AG04450 (cell line): Measurements from ENCODE around the gene HK3. TPM values are rescaled to one million over a fixed set of nuclear protein-coding genes. Genes with fewer than 3 reads are reported as not detected.

Experiments used
- CTCF ChIA-PET: fragments of 300-600, 350-600 bp; formaldehyde crosslinking; extraction: SDS; loops from one replicate; lab custom pipeline; 2022; ENCODE audit warnings: antibody characterized with exemption, inconsistent platforms; lab: Charles Lee
- POLR2A ChIA-PET: fragments of 350-600 bp; formaldehyde crosslinking; extraction: SDS; loops from one replicate; lab custom pipeline; 2021; ENCODE audit warnings: antibody characterized with exemption, inconsistent platforms; lab: Yijun Ruan, JAX
- DNase-seq: peaks from one replicate; pipeline ENCODE4 v3.0.0-alpha.2; 2011; ENCODE audit warnings: low read depth, low spot score
- H3K27ac ChIP-seq: one replicate; pipeline ENCODE4 v1.5.1; 2012; ENCODE audit warnings: low read depth, low read length, control low read depth
- H3K27me3 ChIP-seq: one replicate; pipeline ENCODE4 v1.6.0; 2012; ENCODE audit warnings: low read length; ENCODE audit not compliant: control insufficient read depth, insufficient read depth
- H3K4me3 ChIP-seq: 2 replicates; pipeline ENCODE4 v1.5.1; 2011; ENCODE audit warnings: mild to moderate bottlenecking, low read depth, low read length, control low read depth
- H3K9me3 ChIP-seq: 2 replicates; pipeline ENCODE4 v1.5.1; 2012; ENCODE audit warnings: low read length; ENCODE audit not compliant: control insufficient read depth, insufficient read depth
- polyA plus RNA-seq: library from polyadenylated mRNA; depleted of rRNA; stranded (reverse); fragments of >200 nt; gene quantifications from 2 replicates; pipeline ENCODE4 v1.2.3, GENCODE V29; 2011
- TF ChIP-seq, protein P1 (sequence below): IDR thresholded peaks from 2 replicates; pipeline ENCODE4 v1.5.1; 2011; ENCODE audit warnings: low read depth, low read length, control low read depth, inconsistent platforms

HK3 gene
- polyA plus RNA-seq, 1 experiment = not detected

DNA sequence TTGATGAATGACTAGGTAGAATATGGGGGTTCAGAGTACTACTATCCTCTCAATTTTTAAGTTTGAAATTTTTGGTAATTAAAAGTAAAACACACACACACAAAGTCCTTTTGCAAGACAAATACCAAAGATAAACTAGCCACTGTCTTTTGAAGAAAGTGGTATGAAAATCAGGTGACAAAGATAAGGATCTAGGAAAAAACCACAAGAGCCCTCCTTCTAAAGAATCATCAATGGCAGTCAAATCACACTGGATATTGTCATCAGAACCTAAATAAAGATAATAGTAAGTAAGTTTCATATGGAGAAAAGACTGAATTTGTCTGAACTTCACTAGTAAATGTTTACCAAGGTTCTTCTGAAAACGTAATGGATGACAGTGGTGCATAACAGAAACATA is 30.5 kb upstream of the HK3 start:
- TF ChIP-seq, protein P1, sequence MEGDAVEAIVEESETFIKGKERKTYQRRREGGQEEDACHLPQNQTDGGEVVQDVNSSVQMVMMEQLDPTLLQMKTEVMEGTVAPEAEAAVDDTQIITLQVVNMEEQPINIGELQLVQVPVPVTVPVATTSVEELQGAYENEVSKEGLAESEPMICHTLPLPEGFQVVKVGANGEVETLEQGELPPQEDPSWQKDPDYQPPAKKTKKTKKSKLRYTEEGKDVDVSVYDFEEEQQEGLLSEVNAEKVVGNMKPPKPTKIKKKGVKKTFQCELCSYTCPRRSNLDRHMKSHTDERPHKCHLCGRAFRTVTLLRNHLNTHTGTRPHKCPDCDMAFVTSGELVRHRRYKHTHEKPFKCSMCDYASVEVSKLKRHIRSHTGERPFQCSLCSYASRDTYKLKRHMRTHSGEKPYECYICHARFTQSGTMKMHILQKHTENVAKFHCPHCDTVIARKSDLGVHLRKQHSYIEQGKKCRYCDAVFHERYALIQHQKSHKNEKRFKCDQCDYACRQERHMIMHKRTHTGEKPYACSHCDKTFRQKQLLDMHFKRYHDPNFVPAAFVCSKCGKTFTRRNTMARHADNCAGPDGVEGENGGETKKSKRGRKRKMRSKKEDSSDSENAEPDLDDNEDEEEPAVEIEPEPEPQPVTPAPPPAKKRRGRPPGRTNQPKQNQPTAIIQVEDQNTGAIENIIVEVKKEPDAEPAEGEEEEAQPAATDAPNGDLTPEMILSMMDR = no peak
- ChIA-PET POLR2A (interaction anchor here (0.8 kb wide), 1 partner anchor 11 kb away, joined by 3 read pairs; no protein-coding TSS in a partner anchor), CTCF (interaction anchor here (1.6 kb wide), 1 partner anchor 269 kb away, joined by 8 read pairs; no protein-coding TSS in a partner anchor)
- no peaks in the 10 kb centered on the region for H3K9me3 ChIP-seq
- H3K27me3 ChIP-seq = no peaks in the 10 kb centered on the region
- no peak for DNase-seq
- H3K4me3 ChIP-seq = no peak overlapping the region
- H3K27ac ChIP-seq = no peak overlapping the region

DNA sequence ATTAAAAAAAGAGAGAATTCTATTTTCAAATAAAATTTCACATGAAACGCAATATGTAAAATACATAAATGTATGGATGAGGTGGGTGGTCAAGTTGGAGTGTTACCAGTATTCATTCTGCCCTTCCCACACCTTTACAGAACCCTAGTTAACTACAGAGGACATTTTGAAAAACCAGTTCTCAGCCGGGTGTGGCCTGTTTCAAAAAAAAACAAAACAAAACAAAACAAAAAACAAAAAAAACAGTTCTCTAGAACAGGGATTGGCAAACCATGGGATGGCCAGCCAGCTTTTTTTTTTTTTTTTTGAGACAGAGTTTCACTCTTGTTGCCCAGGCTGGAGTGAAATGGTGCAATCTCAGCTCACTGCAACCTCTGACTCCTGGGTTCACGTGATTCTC is 28.4 kb upstream of the HK3 start:
- Histone ChIP-seq H3K27ac (no peak overlapping the region), H3K9me3 (no peaks in the 10 kb centered on the region), H3K4me3 (no peak overlapping the region), H3K27me3 (no peaks in the 10 kb centered on the region)
- ChIA-PET CTCF (interaction anchor here (1.6 kb wide), 1 partner anchor 267 kb away, joined by 7 read pairs; no protein-coding TSS in a partner anchor), POLR2A (interaction anchor here (0.6 kb wide), 1 partner anchor 424 kb away, joined by 3 read pairs; no protein-coding TSS in a partner anchor)
- DNase-seq = no peak
- TF ChIP-seq, protein P1 = no peak

- TF ChIP-seq, protein P1 = no peak
- Histone ChIP-seq H3K27me3 (no peaks in the 10 kb centered on the region), H3K9me3 (no peaks in the 10 kb centered on the region), H3K4me3 (no peak overlapping the region), H3K27ac (no peak overlapping the region)
- no peak for DNase-seq
- CTCF ChIA-PET = interaction anchor here (4.1 kb wide), 1 partner anchor 262 kb away, joined by 21 read pairs; no protein-coding TSS in a partner anchor
- POLR2A ChIA-PET = interaction anchor here (0.5 kb wide), 1 partner anchor 10 kb away, joined by 4 read pairs; no protein-coding TSS in a partner anchor
Measured at GRCh38 chr5:176922817-176923216, 23.7 kb upstream of the HK3 start.

- Histone ChIP-seq H3K9me3 (no peaks in the 10 kb centered on the region), H3K27me3 (no peaks in the 10 kb centered on the region), H3K4me3 (no peak overlapping the region), H3K27ac (no peak overlapping the region)
- POLR2A ChIA-PET = no interaction called here
- TF ChIP-seq, protein P1 = no peak
- DNase-seq = no peak
- CTCF ChIA-PET = interaction anchor here (4.1 kb wide), 1 partner anchor 261 kb away, joined by 21 read pairs; no protein-coding TSS in a partner anchor
Measured at GRCh38 chr5:176921714-176922113, 22.6 kb upstream of the HK3 start.

DNA sequence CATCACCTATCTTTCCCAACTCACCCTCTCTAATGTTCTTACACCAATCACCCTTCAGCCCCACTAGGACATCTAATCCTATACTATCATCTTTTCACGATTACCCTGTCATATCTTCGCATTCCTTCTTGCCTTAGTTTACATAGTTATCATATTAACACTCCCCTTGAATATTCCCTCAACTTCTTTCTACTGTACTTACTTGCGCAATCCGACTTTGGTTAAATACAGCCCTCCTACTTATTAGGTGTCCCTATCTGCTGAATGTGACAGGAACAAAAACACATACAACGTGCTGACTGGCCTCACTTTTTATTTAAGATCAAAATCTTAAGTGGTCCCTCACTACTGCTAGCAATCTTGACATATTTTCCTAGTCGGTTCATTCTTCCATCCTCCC is 19.5 kb upstream of the HK3 start:
- DNase-seq = no peak
- no peaks in the 10 kb centered on the region for H3K27me3 ChIP-seq
- no peaks in the 10 kb centered on the region for H3K9me3 ChIP-seq
- ChIA-PET POLR2A (no interaction called here), CTCF (no interaction called here)
- TF ChIP-seq, protein P1 = no peak
- H3K4me3 ChIP-seq = no peak overlapping the region
- no peak overlapping the region for H3K27ac ChIP-seq
